GM12875 (cell line): ENCODE results near the gene DPH5.

Source experiments
- H3K4me3 ChIP-seq: one replicate; pipeline ENCODE4 v1.5.1; 2011; ENCODE audit warnings: low read depth, low read length, control low read depth
- TF ChIP-seq, protein P1 (sequence below): IDR thresholded peaks from 2 replicates; pipeline ENCODE4 v1.5.1; 2011; ENCODE audit warnings: low read depth, mild to moderate bottlenecking, control low read depth, inconsistent platforms, low read length, moderate library complexity, borderline replicate concordance; ENCODE audit not compliant: insufficient read depth

Gene DPH5

DNA sequence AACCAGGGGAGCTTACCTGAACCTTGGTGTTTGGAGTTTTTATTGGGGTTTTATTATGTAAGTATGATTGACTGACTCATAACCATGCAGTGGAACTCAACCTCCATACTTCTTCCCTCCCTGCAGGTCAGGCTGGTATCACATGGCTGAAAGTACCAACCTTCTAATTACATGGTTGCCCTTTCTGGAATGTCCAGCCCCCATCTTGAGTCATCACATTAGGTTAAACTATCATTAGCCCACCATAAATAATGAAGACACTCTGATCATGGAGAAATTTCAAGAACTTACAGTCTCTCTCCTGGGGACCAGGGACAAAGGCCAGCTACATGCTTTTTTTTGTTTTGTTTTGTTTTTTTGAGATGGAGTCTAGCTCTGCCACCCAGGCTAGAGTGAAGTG, 19.2 kb upstream of the DPH5 start:
- TF ChIP-seq, protein P1, sequence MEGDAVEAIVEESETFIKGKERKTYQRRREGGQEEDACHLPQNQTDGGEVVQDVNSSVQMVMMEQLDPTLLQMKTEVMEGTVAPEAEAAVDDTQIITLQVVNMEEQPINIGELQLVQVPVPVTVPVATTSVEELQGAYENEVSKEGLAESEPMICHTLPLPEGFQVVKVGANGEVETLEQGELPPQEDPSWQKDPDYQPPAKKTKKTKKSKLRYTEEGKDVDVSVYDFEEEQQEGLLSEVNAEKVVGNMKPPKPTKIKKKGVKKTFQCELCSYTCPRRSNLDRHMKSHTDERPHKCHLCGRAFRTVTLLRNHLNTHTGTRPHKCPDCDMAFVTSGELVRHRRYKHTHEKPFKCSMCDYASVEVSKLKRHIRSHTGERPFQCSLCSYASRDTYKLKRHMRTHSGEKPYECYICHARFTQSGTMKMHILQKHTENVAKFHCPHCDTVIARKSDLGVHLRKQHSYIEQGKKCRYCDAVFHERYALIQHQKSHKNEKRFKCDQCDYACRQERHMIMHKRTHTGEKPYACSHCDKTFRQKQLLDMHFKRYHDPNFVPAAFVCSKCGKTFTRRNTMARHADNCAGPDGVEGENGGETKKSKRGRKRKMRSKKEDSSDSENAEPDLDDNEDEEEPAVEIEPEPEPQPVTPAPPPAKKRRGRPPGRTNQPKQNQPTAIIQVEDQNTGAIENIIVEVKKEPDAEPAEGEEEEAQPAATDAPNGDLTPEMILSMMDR: no peak
- H3K4me3 ChIP-seq: no peak overlapping the region

DNA sequence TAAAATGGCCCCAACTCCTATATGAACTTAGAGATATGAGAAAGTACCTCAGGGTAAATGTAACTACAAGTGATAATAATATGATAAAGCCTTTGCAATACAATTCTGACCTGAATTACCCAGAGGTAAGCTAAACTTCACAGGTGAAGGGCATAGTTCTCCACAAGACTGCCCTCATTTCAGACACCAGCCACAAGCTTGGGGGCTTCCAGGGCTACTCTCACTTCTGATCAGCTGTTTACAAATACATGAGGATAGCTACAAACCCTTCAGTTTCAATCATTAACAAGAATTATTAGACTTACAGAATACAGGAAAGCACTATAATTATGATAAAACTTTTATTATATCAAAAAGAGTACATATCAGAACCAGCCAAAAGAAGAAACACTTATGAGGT, 18.7 kb upstream of the DPH5 start:
- no peak overlapping the region for H3K4me3 ChIP-seq

DNA sequence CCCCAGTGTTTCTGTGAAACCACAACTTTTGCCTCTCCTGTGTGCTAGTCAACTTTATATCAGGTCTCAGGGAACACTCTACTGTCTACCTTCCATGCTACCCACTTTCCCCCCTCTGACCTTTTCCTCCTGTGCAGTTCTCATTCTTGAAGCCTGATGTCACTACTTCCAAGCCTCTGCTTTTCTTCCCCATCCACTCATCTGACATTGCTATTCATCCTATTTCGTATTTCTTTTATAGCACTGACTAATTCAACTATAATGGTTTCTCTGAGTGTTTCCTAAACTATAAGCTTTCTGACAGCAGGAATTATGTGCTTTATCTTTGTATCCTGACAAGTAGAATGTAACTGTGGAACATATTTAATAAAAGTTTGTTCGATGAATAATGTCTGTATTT, 18.2 kb upstream of the DPH5 start:
- TF ChIP-seq, protein P1: no peak
- H3K4me3 ChIP-seq: no peak overlapping the region

More for the DNA sequence above, 18.7 kb upstream of the DPH5 start:
- TF ChIP-seq, protein P1: no peak

DNA sequence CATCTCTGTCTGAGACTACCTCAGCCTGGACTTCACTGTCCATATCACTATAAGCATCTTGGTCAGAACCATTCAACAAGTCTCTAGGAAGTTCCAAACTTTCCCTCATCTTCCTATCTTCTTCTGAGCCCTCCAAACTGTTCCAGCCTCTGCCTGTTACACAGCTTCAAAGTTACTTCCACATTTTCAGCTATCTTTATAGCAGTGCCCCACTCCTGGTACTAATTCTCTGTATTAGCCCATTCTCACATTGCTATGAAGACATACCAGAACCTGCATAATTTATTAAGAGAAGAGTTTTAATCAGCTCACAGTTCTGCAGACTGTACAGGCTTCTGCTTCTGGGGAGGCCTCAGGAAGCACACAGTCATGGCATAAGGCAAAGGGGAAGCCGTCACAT, 15.7 kb upstream of the DPH5 start:
- TF ChIP-seq, protein P1: no peak
- no peak overlapping the region for H3K4me3 ChIP-seq

DNA sequence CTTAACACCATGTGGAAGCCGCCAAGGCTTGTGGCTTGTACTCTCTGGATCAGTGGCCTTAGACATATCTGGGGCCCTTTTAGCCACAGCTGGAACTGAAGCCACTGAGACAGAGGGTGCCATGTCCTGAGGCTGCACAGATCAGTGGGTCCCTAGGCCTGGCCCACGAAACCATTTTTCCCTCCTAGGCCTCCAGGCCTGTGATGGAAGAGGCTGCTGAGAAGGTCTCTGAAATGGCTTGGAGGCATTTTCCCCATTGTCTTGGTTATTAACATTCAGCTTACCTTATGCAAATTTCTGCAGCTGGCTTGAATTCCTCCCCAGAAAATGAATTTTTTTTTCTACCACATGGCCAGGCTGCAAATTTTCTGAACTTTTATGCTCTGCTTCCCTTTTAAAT, 15.1 kb upstream of the DPH5 start:
- TF ChIP-seq, protein P1: no peak
- no peak overlapping the region for H3K4me3 ChIP-seq

DNA sequence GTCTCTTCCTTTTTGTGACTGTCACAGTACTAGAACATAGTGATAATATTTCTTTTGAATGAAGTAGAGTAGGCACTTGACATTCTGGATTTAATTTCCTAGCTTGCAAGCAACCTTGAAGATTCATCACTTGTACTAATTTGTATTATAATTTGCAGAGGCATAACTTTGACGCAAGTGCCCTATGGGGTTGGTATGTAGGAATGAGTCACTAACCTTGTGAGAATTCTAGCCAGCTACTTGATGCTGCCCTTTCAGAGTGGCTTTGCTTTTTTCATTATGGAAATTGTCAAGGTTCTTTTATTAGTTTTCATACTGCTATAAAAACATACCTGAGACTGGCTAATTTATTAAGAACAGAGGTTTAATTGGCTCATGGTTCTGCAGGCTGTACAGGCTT, 13.7 kb upstream of the DPH5 start:
- no peak overlapping the region for H3K4me3 ChIP-seq

DNA sequence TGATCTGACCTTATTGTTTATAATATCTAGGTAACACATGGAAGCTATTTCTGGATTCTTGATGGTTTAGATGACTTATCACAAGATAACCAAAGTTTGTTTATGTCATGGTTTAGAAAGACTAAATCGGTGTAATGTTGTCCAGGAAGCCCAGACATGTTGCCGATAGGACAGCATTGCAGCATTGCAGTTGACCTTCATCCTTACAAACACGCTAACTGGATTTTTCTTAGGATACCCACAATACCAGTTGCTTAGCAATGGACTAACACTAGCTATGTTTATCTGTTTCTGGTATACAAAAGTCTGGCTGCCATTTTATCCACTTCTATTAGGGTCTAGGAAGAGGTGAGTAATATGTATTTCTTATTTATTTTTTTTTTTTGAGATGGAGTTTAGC, 11.7 kb upstream of the DPH5 start:
- TF ChIP-seq, protein P1: no peak

More for the DNA sequence above, 13.7 kb upstream of the DPH5 start:
- TF ChIP-seq, protein P1: no peak

More for the DNA sequence above, 11.7 kb upstream of the DPH5 start:
- H3K4me3 ChIP-seq: no peak overlapping the region
